OCI-LY7 (cell line): ENCODE measurements around the gene VAMP5. TPM values are rescaled to one million over a fixed set of nuclear protein-coding genes. Genes with fewer than 3 reads are reported as not detected.

Source experiments
- BruUV-seq: library from RNA; stranded (reverse); fragments of 400-500 nt; replicated peaks from 2 replicates; lab custom pipeline; 2021; lab: Mats Ljungman, UMichigan
- CTCF ChIA-PET: fragments of 300-600 bp; sonication (Branson Sonifier 250); formaldehyde crosslinking; loops from one replicate; lab custom pipeline; 2022; ENCODE audit warnings: antibody characterized with exemption; ENCODE audit not compliant: unreplicated experiment; lab: Charles Lee
- POLR2A ChIA-PET: fragments of 300-600 bp; sonication (Branson Sonifier 250); formaldehyde crosslinking; loops from one replicate; lab custom pipeline; 2022; ENCODE audit warnings: antibody characterized with exemption; lab: Charles Lee
- DNase-seq: peaks from one replicate; pipeline ENCODE4 v3.0.0-alpha.2; 2015; ENCODE audit warnings: low spot score
- H2AFZ ChIP-seq: fragments of 200-600 bp; sonication (generic), shearing (Covaris generic); 2 replicates; pipeline ENCODE4 v1.6.1; 2014; ENCODE audit warnings: mild to moderate bottlenecking, antibody characterized with exemption, low read length, moderate library complexity
- H3K27ac ChIP-seq: fragments of 200-600 bp; sonication (generic); 2 replicates; pipeline ENCODE4 v1.5.1; 2014; ENCODE audit warnings: mixed run types, low read depth, mild to moderate bottlenecking, moderate library complexity, low read length, inconsistent platforms; ENCODE audit not compliant: poor library complexity, severe bottlenecking
- H3K36me3 ChIP-seq: fragments of 200-600 bp; sonication (generic); 2 replicates; pipeline ENCODE4 v1.6.1; 2014; ENCODE audit warnings: mild to moderate bottlenecking, antibody characterized with exemption, low read length, moderate library complexity, mixed read lengths; ENCODE audit not compliant: insufficient read depth
- H3K4me1 ChIP-seq: fragments of 200-600 bp; sonication (generic); 2 replicates; pipeline ENCODE4 v1.5.1; 2014; ENCODE audit warnings: mild to moderate bottlenecking, low read length; ENCODE audit not compliant: insufficient read depth, poor library complexity, severe bottlenecking
- H3K4me2 ChIP-seq: fragments of 200-600 bp; sonication (generic); 2 replicates; pipeline ENCODE4 v1.6.1; 2014; ENCODE audit warnings: mild to moderate bottlenecking, low read length
- H3K4me3 ChIP-seq: fragments of 200-600 bp; sonication (generic); 2 replicates; pipeline ENCODE4 v1.5.1; 2014; ENCODE audit warnings: mild to moderate bottlenecking, low read depth, low read length; ENCODE audit not compliant: poor library complexity, severe bottlenecking
- H3K79me2 ChIP-seq: fragments of 200-600 bp; sonication (generic); 2 replicates; pipeline ENCODE4 v1.6.1; 2016; ENCODE audit warnings: low read depth, mild to moderate bottlenecking, low read length, moderate library complexity, mixed read lengths; ENCODE audit not compliant: insufficient read depth
- H3K9me2 ChIP-seq: fragments of 200-600 bp; sonication (generic); 2 replicates; pipeline ENCODE4 v1.6.1; 2016; ENCODE audit warnings: mild to moderate bottlenecking, low read length, mixed read lengths; ENCODE audit not compliant: insufficient read depth
- H3K9me3 ChIP-seq: fragments of 200-600 bp; sonication (generic); 2 replicates; pipeline ENCODE4 v1.6.1; 2014; ENCODE audit warnings: mild to moderate bottlenecking, mixed run types, low read length, mixed read lengths
- H4K20me1 ChIP-seq: fragments of 200-600 bp; sonication (generic); 2 replicates; pipeline ENCODE4 v1.6.1; 2014; ENCODE audit warnings: mild to moderate bottlenecking, antibody characterized with exemption, low read length, moderate library complexity, mixed read lengths; ENCODE audit not compliant: insufficient read depth
- EZH2phosphoT487 ChIP-seq: fragments of 200-600 bp; sonication (generic); IDR thresholded peaks from 2 replicates; pipeline ENCODE4 v1.6.1; 2018; ENCODE audit warnings: low read depth, borderline replicate concordance, mild to moderate bottlenecking, mixed run types, antibody characterized with exemption, low read length, moderate library complexity, mixed read lengths
- intact Hi-C: fragments of 100-400 bp; cut with micrococcal nuclease; formaldehyde crosslinking; loops from one replicate; pipeline ENCODE4 v1.10.0; 2022; ENCODE audit not compliant: unreplicated experiment
- total RNA-seq, 2 experiments: library from RNA; depleted of rRNA in 1 of 2; stranded (reverse); fragments of >200 nt in 1 of 2; shearing (Covaris generic) in 1 of 2; gene quantifications; 2 replicates each; pipeline ENCODE4 v1.2.3, GENCODE V29; 2014 to 2022
- TF ChIP-seq, protein P1 (sequence below): fragments of 200-600 bp; sonication (generic); conservative IDR thresholded peaks from 2 replicates; pipeline ENCODE4 v1.5.1; 2014; ENCODE audit warnings: mild to moderate bottlenecking, antibody characterized with exemption, low read length, moderate library complexity, mixed read lengths

VAMP5 gene
- total RNA-seq, 2 experiments from 2014 or later = 3.0 to 3.9 TPM

- TF ChIP-seq, protein P1, sequence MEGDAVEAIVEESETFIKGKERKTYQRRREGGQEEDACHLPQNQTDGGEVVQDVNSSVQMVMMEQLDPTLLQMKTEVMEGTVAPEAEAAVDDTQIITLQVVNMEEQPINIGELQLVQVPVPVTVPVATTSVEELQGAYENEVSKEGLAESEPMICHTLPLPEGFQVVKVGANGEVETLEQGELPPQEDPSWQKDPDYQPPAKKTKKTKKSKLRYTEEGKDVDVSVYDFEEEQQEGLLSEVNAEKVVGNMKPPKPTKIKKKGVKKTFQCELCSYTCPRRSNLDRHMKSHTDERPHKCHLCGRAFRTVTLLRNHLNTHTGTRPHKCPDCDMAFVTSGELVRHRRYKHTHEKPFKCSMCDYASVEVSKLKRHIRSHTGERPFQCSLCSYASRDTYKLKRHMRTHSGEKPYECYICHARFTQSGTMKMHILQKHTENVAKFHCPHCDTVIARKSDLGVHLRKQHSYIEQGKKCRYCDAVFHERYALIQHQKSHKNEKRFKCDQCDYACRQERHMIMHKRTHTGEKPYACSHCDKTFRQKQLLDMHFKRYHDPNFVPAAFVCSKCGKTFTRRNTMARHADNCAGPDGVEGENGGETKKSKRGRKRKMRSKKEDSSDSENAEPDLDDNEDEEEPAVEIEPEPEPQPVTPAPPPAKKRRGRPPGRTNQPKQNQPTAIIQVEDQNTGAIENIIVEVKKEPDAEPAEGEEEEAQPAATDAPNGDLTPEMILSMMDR = no peak
- no peak for TF ChIP-seq EZH2phosphoT487
- ChIA-PET POLR2A (interaction anchor here (0.6 to 3.9 kb wide), 7 partner anchors 9 to 60 kb away, joined by 3 to 34 read pairs (median 6); partner anchors contain the start of genes C2orf68, MAT2A and VAMP8), CTCF (interaction anchor here (0.6 to 0.8 kb wide), 2 partner anchors 9 to 798 kb away, joined by 3 to 4 read pairs; no protein-coding TSS in a partner anchor)
- BruUV-seq = no TSS peak
- H3K4me3 ChIP-seq = peak overlapping the region; percentile 89
- no peak for DNase-seq
- no peaks in the 10 kb centered on the region for H3K9me2 ChIP-seq
- H3K4me1 ChIP-seq = peaks cover 23% of the 10 kb centered on the region
- no peaks in the 10 kb centered on the region for H3K9me3 ChIP-seq
- peaks cover 8% of the 10 kb centered on the region; the same call in 1 of the 2 replicates for H3K36me3 ChIP-seq
- H3K27ac ChIP-seq = no peak overlapping the region
- peak overlapping the region; percentile 87 for H3K4me2 ChIP-seq
- peaks cover 12% of the 10 kb centered on the region; the same call in 1 of the 2 replicates for H3K79me2 ChIP-seq
- no peaks in the 10 kb centered on the region for H4K20me1 ChIP-seq
- no peak overlapping the region for H2AFZ ChIP-seq
- intact Hi-C loops = no loop called here
Measured at GRCh38 chr2:85596486-85597143, 12.4 kb downstream of the VAMP5 start.

DNA sequence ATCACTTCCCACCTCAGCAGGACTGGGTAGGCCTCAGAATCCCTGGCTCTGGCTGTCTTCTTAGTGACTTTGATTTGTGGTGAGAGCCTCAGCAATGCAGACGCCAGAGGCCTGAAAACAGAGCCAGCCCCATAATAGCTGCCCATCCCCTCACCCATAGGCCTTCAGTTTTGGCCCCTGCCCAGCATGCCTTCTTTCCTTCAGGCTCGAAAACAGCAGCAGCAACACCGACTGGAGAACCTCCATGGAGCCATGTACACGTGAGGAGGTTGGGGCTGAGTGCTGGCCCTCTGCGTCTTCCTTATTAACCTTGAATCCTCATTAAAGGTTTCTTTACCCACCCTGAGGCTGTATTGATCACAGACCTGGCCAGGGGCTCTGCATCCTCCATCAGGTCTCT, 13.0 kb downstream of the VAMP5 start:
- peaks cover 8% of the 10 kb centered on the region; the same call in 1 of the 2 replicates for H3K36me3 ChIP-seq
- BruUV-seq = no TSS peak
- CTCF ChIA-PET = interaction anchor here (0.8 kb wide), 1 partner anchor 10 kb away, joined by 3 read pairs; no protein-coding TSS in a partner anchor
- no peaks in the 10 kb centered on the region for H3K9me2 ChIP-seq
- intact Hi-C loops = no loop called here
- H4K20me1 ChIP-seq = no peaks in the 10 kb centered on the region
- peaks cover 28% of the 10 kb centered on the region for H3K4me1 ChIP-seq
- no peak for DNase-seq
- H3K79me2 ChIP-seq = peaks cover 12% of the 10 kb centered on the region; the same call in 1 of the 2 replicates
- no peak overlapping the region for H3K4me2 ChIP-seq
- H3K27ac ChIP-seq = no peak overlapping the region
- H2AFZ ChIP-seq = no peak overlapping the region
- no peaks in the 10 kb centered on the region for H3K9me3 ChIP-seq
- TF ChIP-seq, protein P1 = no peak
- TF ChIP-seq EZH2phosphoT487 = no peak
- H3K4me3 ChIP-seq = no peak overlapping the region
- POLR2A ChIA-PET = interaction anchor here (0.6 to 3.9 kb wide), 5 partner anchors 8 to 20 kb away, joined by 3 to 34 read pairs (median 19); partner anchors contain the start of genes C2orf68 and VAMP8
